ENCODE measurements around the gene OCA2.

Gene OCA2

DNA sequence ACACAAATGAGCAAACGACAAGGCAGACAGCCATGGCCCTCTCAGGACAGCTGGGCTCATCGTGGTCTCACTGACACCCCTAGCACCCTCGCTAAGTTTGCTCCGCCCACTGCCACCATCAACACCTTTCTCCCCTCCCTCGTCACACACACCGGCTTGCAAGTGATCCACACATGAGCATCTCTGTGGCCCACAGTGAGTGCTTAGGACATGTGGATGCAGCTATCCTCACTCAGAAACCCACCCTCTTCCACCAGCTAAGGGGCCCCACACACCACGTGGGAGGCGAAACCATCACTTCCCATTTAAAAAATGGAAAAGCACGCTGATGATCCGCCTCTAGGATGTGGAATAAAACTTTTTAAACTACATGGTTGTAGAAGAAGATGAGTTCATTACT, 105.6 kb downstream of the OCA2 start:
- H3K36me3 ChIP-seq (replicated peaks): no peaks in the 10 kb centered on the region
- H3K27me3 ChIP-seq (replicated peaks): no peaks in the 10 kb centered on the region
- no peak for DNase-seq
- TF ChIP-seq, protein P1, sequence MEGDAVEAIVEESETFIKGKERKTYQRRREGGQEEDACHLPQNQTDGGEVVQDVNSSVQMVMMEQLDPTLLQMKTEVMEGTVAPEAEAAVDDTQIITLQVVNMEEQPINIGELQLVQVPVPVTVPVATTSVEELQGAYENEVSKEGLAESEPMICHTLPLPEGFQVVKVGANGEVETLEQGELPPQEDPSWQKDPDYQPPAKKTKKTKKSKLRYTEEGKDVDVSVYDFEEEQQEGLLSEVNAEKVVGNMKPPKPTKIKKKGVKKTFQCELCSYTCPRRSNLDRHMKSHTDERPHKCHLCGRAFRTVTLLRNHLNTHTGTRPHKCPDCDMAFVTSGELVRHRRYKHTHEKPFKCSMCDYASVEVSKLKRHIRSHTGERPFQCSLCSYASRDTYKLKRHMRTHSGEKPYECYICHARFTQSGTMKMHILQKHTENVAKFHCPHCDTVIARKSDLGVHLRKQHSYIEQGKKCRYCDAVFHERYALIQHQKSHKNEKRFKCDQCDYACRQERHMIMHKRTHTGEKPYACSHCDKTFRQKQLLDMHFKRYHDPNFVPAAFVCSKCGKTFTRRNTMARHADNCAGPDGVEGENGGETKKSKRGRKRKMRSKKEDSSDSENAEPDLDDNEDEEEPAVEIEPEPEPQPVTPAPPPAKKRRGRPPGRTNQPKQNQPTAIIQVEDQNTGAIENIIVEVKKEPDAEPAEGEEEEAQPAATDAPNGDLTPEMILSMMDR (IDR thresholded peaks at IDR 0.05; ENCODE audit: low read depth, low read length, missing control alignments): no peak
- H3K27ac ChIP-seq: no peak overlapping the region
- no peak overlapping the region for H3K4me3 ChIP-seq (ENCODE audit: low read depth, low read length)
- in situ Hi-C loops (cut with HindIII; ENCODE audit: low pct_ligation_motif_present, low sequenced_read_pairs): no loop called here

DNA sequence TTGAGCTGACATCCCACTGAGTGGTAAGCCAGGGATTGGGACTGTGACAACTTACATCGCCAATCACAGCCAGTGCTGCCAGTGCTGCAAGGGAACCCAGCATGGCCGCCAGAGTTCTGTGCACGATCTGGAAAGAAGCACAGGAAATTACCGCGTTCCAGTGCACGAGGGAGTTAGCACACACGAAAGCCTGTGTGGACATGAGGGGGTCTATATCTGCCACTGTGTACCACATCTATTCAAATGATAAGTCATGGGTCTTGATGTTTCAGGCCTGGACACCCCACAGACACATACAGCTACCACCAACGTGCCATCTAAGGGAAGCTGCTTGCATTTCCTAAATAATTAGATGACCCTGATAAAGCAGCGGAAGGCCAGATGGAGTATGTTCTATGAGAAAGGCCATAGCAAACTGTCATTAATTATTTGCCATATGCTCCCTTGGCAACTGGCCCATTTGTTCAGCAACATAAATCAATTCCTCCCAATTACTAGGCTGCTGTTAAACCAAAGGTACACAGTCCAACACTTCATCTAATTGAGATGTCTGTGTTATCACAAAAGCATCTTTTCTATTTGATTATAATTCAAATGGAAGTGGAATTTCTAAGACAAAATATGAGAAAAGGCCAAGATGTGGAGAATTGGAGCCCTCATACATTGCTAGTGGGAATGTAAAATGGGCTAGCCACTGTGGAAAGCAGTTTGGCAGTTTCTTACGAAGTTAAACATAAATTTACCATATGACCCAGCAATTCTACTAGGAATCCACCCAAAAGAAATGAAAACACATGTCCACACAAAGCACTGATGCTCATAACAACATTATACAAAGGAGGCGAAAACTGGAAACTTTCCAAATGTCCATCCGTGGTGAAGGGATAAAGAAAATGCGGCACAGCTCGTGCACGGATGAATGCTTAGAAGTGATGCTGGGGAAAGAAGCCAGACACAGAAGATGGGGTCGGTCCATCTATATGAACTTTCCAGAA, 108.3 kb downstream of the OCA2 start:
- H3K36me3 ChIP-seq (replicated peaks): no peaks in the 10 kb centered on the region
- H3K27ac ChIP-seq: no peak overlapping the region
- in situ Hi-C loops (cut with HindIII; ENCODE audit: low pct_ligation_motif_present, low sequenced_read_pairs): no loop called here
- TF ChIP-seq, protein P1 (IDR thresholded peaks at IDR 0.05; ENCODE audit: low read depth, low read length, missing control alignments): no peak
- no peaks in the 10 kb centered on the region for H3K27me3 ChIP-seq (replicated peaks)
- H3K4me3 ChIP-seq (ENCODE audit: low read depth, low read length): no peak overlapping the region
- no peak for DNase-seq

DNA sequence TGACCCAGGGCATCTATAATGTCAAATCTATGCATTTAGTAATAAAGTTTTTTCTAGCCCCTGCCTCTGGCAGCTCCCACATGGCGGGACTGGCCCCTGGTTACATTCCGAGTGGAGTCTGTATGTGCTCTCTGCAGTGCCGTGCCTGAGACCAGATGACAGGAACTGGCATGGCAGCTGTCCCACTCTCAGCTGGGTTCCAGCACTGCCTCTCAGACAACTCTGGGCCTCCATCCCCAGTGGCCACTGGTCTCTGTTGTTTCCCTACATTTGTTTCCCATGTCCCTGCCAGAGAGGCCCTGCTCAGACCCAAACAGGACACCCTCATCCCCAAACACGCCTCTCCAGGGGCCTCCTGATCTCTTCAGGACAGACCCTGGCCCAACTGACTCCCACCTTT, 109.3 kb downstream of the OCA2 start:
- no peaks in the 10 kb centered on the region for H3K36me3 ChIP-seq (replicated peaks)
- TF ChIP-seq, protein P1 (IDR thresholded peaks at IDR 0.05; ENCODE audit: low read depth, low read length, missing control alignments): no peak
- H3K27ac ChIP-seq: no peak overlapping the region
- H3K27me3 ChIP-seq (replicated peaks): no peaks in the 10 kb centered on the region
- in situ Hi-C loops (cut with HindIII; ENCODE audit: low pct_ligation_motif_present, low sequenced_read_pairs): no loop called here
- DNase-seq: no peak
- H3K4me3 ChIP-seq (ENCODE audit: low read depth, low read length): no peak overlapping the region

DNA sequence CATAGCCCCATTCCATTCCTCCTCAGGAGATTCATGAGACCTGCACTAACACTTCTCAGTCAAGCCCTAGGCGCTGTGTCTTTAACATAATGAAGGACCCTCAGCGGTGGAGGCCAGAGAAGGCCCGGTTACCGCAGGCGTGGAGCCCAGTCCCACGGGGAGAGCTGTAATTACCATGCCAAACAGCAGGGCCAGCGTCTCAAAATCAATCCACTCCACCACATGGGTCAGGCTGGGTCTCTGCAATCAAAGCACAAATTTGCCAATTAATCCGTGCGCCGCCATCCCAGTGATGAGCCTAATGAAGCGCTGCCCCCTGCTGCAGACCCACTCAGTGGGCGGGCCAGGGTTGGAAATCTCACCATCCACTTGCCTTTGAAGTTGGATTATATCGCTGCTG, 109.7 kb downstream of the OCA2 start:
- no peaks in the 10 kb centered on the region for H3K27me3 ChIP-seq (replicated peaks)
- no peak overlapping the region for H3K4me3 ChIP-seq (ENCODE audit: low read depth, low read length)
- no peak for DNase-seq
- TF ChIP-seq, protein P1 (IDR thresholded peaks at IDR 0.05; ENCODE audit: low read depth, low read length, missing control alignments): no peak
- H3K27ac ChIP-seq: no peak overlapping the region
- in situ Hi-C loops (cut with HindIII; ENCODE audit: low pct_ligation_motif_present, low sequenced_read_pairs): no loop called here
- H3K36me3 ChIP-seq (replicated peaks): no peaks in the 10 kb centered on the region

DNA sequence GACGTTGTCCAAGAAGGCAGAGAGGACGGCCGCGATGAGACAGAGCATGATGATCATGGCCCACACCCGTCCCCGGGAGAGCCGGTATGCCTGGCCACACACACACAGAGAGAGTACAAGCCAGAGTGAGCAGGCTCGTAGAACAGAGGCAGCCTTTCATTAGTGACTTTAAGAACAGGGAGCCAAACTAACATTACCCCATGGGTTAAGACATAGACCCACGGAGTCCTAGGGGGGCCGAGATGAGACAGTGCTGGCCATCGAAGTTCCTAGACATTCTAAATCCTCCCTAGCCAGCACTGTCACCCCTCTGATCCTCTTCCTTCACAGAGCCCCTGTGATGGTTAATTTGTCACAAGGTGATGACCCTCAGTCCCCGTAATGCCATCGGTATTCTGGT, 114.0 kb downstream of the OCA2 start:
- Histone ChIP-seq H3K27me3 (replicated peaks) (no peaks in the 10 kb centered on the region), H3K36me3 (replicated peaks) (no peaks in the 10 kb centered on the region), H3K27ac (no peak overlapping the region), H3K4me3 (ENCODE audit: low read depth, low read length) (no peak overlapping the region)
- TF ChIP-seq, protein P1 (IDR thresholded peaks at IDR 0.05; ENCODE audit: low read depth, low read length, missing control alignments): no peak
- DNase-seq: no peak
- in situ Hi-C loops (cut with HindIII; ENCODE audit: low pct_ligation_motif_present, low sequenced_read_pairs): no loop called here
